PC-3 (cell line): Measurements from ENCODE around the gene CCSER2. TPM values are rescaled to one million over a fixed set of nuclear protein-coding genes. Genes with fewer than 3 reads are reported as not detected.

Experiments
- ATAC-seq: fragments of 200-7000 bp; cut with Tn5 transposase; 2 replicates; pipeline ENCODE4 v1.9.1; 2020; ENCODE audit warnings: mild to moderate bottlenecking, moderate library complexity
- BruUV-seq: library from RNA; stranded (reverse); fragments of 400-500 nt; replicated peaks from 2 replicates; lab custom pipeline; 2021; lab: Mats Ljungman, UMichigan
- CTCF ChIA-PET: fragments of 300-600 bp; sonication (Branson Sonifier 250); formaldehyde crosslinking; loops from one replicate; lab custom pipeline; 2022; ENCODE audit warnings: antibody characterized with exemption; lab: Charles Lee
- POLR2A ChIA-PET: fragments of 300-600 bp; sonication (Branson Sonifier 250); formaldehyde crosslinking; loops from one replicate; lab custom pipeline; 2022; ENCODE audit warnings: antibody characterized with exemption; ENCODE audit not compliant: unreplicated experiment; lab: Charles Lee
- DNase-seq: peaks from one replicate; pipeline ENCODE4 v3.0.0-alpha.2; 2015
- H2AFZ ChIP-seq: fragments of 300-600 bp; sonication (generic); 2 replicates; pipeline ENCODE4 v1.6.0; 2016; ENCODE audit warnings: antibody characterized with exemption, low read length
- H3F3A ChIP-seq: fragments of 300-600 bp; sonication (generic); one replicate; pipeline ENCODE4 v1.6.0; 2017; ENCODE audit warnings: antibody characterized with exemption, low read length, control low read depth, mild to moderate bottlenecking; ENCODE audit not compliant: unreplicated experiment
- H3K27ac ChIP-seq: fragments of 300-600 bp; sonication (generic); 2 replicates; pipeline ENCODE4 v1.5.1; 2016; ENCODE audit warnings: mild to moderate bottlenecking, low read length
- H3K27me3 ChIP-seq: fragments of 300-600 bp; sonication (generic); 2 replicates; pipeline ENCODE4 v1.6.1; 2016; ENCODE audit warnings: low read length, mixed read lengths
- H3K36me3 ChIP-seq: fragments of 300-600 bp; sonication (generic); 2 replicates; pipeline ENCODE4 v1.6.1; 2016; ENCODE audit warnings: low read depth, mixed run types, low read length, mixed read lengths
- H3K4me1 ChIP-seq: fragments of 300-600 bp; sonication (generic); 2 replicates; pipeline ENCODE4 v1.5.1; 2016; ENCODE audit warnings: low read length; ENCODE audit not compliant: insufficient read depth
- H3K4me2 ChIP-seq: fragments of 300-600 bp; sonication (generic); 2 replicates; pipeline ENCODE4 v1.6.0; 2016; ENCODE audit warnings: low read length
- H3K4me3 ChIP-seq: fragments of 300-600 bp; sonication (generic); 2 replicates; pipeline ENCODE4 v1.5.1; 2016; ENCODE audit warnings: mild to moderate bottlenecking, low read length, mixed read lengths
- H3K79me2 ChIP-seq: fragments of 300-600 bp; sonication (generic); 2 replicates; pipeline ENCODE4 v1.6.1; 2017; ENCODE audit warnings: low read length, mixed read lengths
- H3K9ac ChIP-seq: fragments of 300-600 bp; sonication (generic); 2 replicates; pipeline ENCODE4 v1.6.0; 2016; ENCODE audit warnings: mild to moderate bottlenecking, low read length
- H3K9me2 ChIP-seq: fragments of 300-600 bp; sonication (generic); replicated peaks from 2 replicates; pipeline ENCODE4 v1.6.1; 2016; ENCODE audit warnings: mixed run types, low read length, mixed read lengths
- H3K9me3 ChIP-seq: fragments of 300-600 bp; sonication (generic); 2 replicates; pipeline ENCODE4 v1.6.1; 2016; ENCODE audit warnings: low read length, mixed read lengths
- H4K20me1 ChIP-seq: fragments of 300-600 bp; sonication (generic); 2 replicates; pipeline ENCODE4 v1.6.1; 2016; ENCODE audit warnings: low read length, mixed read lengths
- EZH2 ChIP-seq: fragments of 300-600 bp; sonication (generic); IDR thresholded peaks from one replicate; pipeline ENCODE4 v1.6.1; 2017; ENCODE audit warnings: antibody characterized with exemption, mild to moderate bottlenecking, low read length; ENCODE audit not compliant: unreplicated experiment
- EZH2phosphoT487 ChIP-seq: fragments of 300-600 bp; sonication (generic); IDR thresholded peaks from 2 replicates; pipeline ENCODE4 v1.6.1; 2018; ENCODE audit warnings: mild to moderate bottlenecking, antibody characterized with exemption, low read length, borderline replicate concordance
- intact Hi-C: fragments of 100-400 bp; cut with micrococcal nuclease; formaldehyde crosslinking; loops from 2 replicates; pipeline ENCODE4 v1.9.0; 2023
- total RNA-seq: library from RNA; depleted of rRNA; stranded (reverse); fragments of >200 nt; gene quantifications from 2 replicates; pipeline ENCODE4 v1.2.3, GENCODE V29; 2014
- TF ChIP-seq, protein P1 (sequence below): fragments of 300-600 bp; sonication (generic); conservative IDR thresholded peaks from 2 replicates; pipeline ENCODE4 v1.5.1; 2017; ENCODE audit warnings: antibody characterized with exemption, low read depth, mild to moderate bottlenecking, low read length

Gene CCSER2
- total RNA-seq, 1 experiment from 2014 or later = 10.2 TPM

- Histone ChIP-seq H2AFZ (no peak overlapping the region), H3F3A (no peaks in the 10 kb centered on the region), H3K4me3 (no peak overlapping the region), H3K36me3 (no peaks in the 10 kb centered on the region), H3K27me3 (no peaks in the 10 kb centered on the region), H3K9me2 (no peaks in the 10 kb centered on the region), H3K79me2 (no peaks in the 10 kb centered on the region), H4K20me1 (no peaks in the 10 kb centered on the region), H3K9ac (no peak overlapping the region), H3K27ac (no peak overlapping the region), H3K4me2 (no peak overlapping the region), H3K9me3 (no peaks in the 10 kb centered on the region), H3K4me1 (no peaks in the 10 kb centered on the region)
- intact Hi-C loops = no loop called here
- ATAC-seq (no peak), DNase-seq (no peak)
- no TSS peak for BruUV-seq
- POLR2A ChIA-PET = no interaction called here
- CTCF ChIA-PET = no interaction called here
- TF ChIP-seq, protein P1, sequence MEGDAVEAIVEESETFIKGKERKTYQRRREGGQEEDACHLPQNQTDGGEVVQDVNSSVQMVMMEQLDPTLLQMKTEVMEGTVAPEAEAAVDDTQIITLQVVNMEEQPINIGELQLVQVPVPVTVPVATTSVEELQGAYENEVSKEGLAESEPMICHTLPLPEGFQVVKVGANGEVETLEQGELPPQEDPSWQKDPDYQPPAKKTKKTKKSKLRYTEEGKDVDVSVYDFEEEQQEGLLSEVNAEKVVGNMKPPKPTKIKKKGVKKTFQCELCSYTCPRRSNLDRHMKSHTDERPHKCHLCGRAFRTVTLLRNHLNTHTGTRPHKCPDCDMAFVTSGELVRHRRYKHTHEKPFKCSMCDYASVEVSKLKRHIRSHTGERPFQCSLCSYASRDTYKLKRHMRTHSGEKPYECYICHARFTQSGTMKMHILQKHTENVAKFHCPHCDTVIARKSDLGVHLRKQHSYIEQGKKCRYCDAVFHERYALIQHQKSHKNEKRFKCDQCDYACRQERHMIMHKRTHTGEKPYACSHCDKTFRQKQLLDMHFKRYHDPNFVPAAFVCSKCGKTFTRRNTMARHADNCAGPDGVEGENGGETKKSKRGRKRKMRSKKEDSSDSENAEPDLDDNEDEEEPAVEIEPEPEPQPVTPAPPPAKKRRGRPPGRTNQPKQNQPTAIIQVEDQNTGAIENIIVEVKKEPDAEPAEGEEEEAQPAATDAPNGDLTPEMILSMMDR = no peak
- TF ChIP-seq EZH2phosphoT487 (no peak), EZH2 (no peak)
Observed at GRCh38 chr10:84391326-84391725, 62.9 kb downstream of the CCSER2 start.

DNA sequence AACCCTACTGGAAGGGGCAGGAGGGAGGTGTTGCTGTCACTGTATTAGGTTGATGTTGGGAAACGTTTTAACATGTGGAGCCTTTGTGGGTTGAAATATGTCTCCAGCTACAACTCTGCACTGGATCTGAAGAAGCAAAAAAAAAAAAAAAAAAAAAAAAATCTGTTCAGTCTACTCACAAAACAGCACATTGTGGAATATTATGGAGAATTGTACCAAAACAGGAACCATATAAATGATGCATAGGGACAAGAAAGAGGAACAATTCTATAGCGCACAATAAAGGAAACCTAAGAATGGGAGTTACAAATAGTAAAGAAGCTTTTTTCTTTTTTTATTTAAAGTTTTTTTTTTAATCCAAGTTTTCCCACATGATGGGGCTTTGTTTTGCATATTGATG is 63.8 kb downstream of the CCSER2 start:
- Histone ChIP-seq H3K4me3 (no peak overlapping the region), H3K9me2 (no peaks in the 10 kb centered on the region), H3K79me2 (no peaks in the 10 kb centered on the region), H2AFZ (no peak overlapping the region), H3K36me3 (no peaks in the 10 kb centered on the region), H3K4me2 (no peak overlapping the region), H3K9ac (no peak overlapping the region), H3K27ac (no peak overlapping the region), H3K9me3 (no peaks in the 10 kb centered on the region), H3F3A (no peaks in the 10 kb centered on the region), H3K27me3 (no peaks in the 10 kb centered on the region), H3K4me1 (no peaks in the 10 kb centered on the region), H4K20me1 (no peaks in the 10 kb centered on the region)
- ATAC-seq (no peak), DNase-seq (no peak)
- ChIA-PET POLR2A (no interaction called here), CTCF (no interaction called here)
- intact Hi-C loops = no loop called here
- no TSS peak for BruUV-seq
- TF ChIP-seq, protein P1 = no peak
- TF ChIP-seq EZH2phosphoT487 = no peak
- TF ChIP-seq EZH2 = no peak

DNA sequence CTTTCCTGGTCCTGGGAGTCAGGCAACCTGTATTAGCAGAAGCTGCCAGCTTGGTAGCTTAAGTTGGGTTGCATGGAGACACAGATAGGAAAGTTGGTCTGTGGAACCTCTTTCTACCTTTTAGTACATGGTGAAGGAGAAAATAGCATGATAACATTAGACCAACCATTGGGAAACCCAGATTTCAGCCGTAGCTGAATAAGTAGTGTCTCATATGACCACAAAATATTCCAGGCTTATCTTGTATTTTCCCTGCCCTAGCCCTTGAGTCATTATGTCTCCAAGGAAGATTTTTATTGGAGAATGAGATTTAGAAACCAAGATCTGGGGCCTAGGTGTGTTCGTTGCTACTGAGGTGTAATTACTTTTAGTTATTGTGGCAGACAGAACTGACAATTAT is 67.2 kb downstream of the CCSER2 start:
- intact Hi-C loops = no loop called here
- H3K9ac ChIP-seq = no peak overlapping the region
- no peak overlapping the region for H2AFZ ChIP-seq
- no peaks in the 10 kb centered on the region for H3K9me2 ChIP-seq
- H3K4me2 ChIP-seq = no peak overlapping the region
- ATAC-seq (no peak), DNase-seq (no peak)
- BruUV-seq = no TSS peak
- no peaks in the 10 kb centered on the region for H3K79me2 ChIP-seq
- H3K36me3 ChIP-seq = no peaks in the 10 kb centered on the region
- no peaks in the 10 kb centered on the region for H3K27me3 ChIP-seq
- H4K20me1 ChIP-seq = no peaks in the 10 kb centered on the region
- no peak overlapping the region for H3K27ac ChIP-seq
- no peak overlapping the region for H3K4me3 ChIP-seq
- no peak for TF ChIP-seq EZH2phosphoT487
- no peak for TF ChIP-seq EZH2
- TF ChIP-seq, protein P1 = no peak
- ChIA-PET CTCF (no interaction called here), POLR2A (no interaction called here)
- no peaks in the 10 kb centered on the region for H3K4me1 ChIP-seq
- H3F3A ChIP-seq = no peaks in the 10 kb centered on the region
- H3K9me3 ChIP-seq = no peaks in the 10 kb centered on the region
